Mammary epithelial cell (primary cell): ENCODE measurements around the gene DYSF.

Source experiments
- EZH2 ChIP-seq: IDR thresholded peaks from 2 replicates; pipeline ENCODE4 v1.6.1; 2012; ENCODE audit warnings: low read length, inconsistent platforms, borderline replicate concordance
- TF ChIP-seq, protein P1 (sequence below), 2 donors: IDR thresholded peaks in 1 of 2; conservative IDR thresholded peaks in 1 of 2; 2 replicates each; pipeline ENCODE4 v1.5.1; 2011 to 2012; ENCODE audit warnings: inconsistent platforms in 2 of 2, low read length in 2 of 2, mild to moderate bottlenecking in 2 of 2, control low read depth in 1 of 2, low read depth in 1 of 2; ENCODE audit not compliant: insufficient read depth in 1 of 2; ENCODE audit errors: extremely low read depth in 1 of 2

GRCh38 chr2:71548646-71549425 lies 95.5 kb downstream of the DYSF start:
- TF ChIP-seq EZH2, result no peak
- TF ChIP-seq, protein P1, sequence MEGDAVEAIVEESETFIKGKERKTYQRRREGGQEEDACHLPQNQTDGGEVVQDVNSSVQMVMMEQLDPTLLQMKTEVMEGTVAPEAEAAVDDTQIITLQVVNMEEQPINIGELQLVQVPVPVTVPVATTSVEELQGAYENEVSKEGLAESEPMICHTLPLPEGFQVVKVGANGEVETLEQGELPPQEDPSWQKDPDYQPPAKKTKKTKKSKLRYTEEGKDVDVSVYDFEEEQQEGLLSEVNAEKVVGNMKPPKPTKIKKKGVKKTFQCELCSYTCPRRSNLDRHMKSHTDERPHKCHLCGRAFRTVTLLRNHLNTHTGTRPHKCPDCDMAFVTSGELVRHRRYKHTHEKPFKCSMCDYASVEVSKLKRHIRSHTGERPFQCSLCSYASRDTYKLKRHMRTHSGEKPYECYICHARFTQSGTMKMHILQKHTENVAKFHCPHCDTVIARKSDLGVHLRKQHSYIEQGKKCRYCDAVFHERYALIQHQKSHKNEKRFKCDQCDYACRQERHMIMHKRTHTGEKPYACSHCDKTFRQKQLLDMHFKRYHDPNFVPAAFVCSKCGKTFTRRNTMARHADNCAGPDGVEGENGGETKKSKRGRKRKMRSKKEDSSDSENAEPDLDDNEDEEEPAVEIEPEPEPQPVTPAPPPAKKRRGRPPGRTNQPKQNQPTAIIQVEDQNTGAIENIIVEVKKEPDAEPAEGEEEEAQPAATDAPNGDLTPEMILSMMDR (conservative IDR thresholded peaks at IDR 0.05 in 1 of 2, IDR thresholded peaks at IDR 0.05 in 1 of 2; ENCODE audit: extremely low read depth in 1 of 2, insufficient read depth in 1 of 2, low read depth in 1 of 2, low read length in 2 of 2), result peak; percentile 74 to 82
